Measurements from ENCODE around the gene PIAS2. TPM values are rescaled to one million over a fixed set of nuclear protein-coding genes. Genes with fewer than 3 reads are reported as not detected.
A peak's percentile ranks its signal among the peaks of the same experiment; 100 is the strongest.

Gene PIAS2
- total and polyA plus RNA-seq, 9 of the 15 experiments (the other 6 are each of a cell fraction or from before 2014, with no cell fraction given), result 2.9 to 23.9 (median 12.0) TPM

GRCh38 chr18:46868169-46868921 is 49.0 kb downstream of the PIAS2 start (continued):
- peak in 1 of 2 experiments; percentile 76; a peak in 2 of 4 replicates for TF ChIP-seq FOXA3 (CRISPR knock-in tag; conservative IDR thresholded peaks at IDR 0.05 in 1 of 2, IDR thresholded peaks at IDR 0.05 in 1 of 2)
- TF ChIP-seq, protein P1, sequence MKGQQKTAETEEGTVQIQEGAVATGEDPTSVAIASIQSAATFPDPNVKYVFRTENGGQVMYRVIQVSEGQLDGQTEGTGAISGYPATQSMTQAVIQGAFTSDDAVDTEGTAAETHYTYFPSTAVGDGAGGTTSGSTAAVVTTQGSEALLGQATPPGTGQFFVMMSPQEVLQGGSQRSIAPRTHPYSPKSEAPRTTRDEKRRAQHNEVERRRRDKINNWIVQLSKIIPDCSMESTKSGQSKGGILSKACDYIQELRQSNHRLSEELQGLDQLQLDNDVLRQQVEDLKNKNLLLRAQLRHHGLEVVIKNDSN (CRISPR knock-in tag; IDR thresholded peaks at IDR 0.05), result no peak
- peak; percentile 16 to 19; a peak in 1 of 4 replicates for TF ChIP-seq NRF1 (conservative IDR thresholded peaks at IDR 0.05 in 1 of 2, IDR thresholded peaks at IDR 0.05 in 1 of 2)
- peak; percentile 34; the same call in 1 of the 2 replicates for TF ChIP-seq ELF1 (tag; IDR thresholded peaks at IDR 0.05)
- TF ChIP-seq SRSF3 (IDR thresholded peaks at IDR 0.05; ENCODE audit: insufficient read depth, low read length), result no peak
- no peak for TF ChIP-seq CBX8 (IDR thresholded peaks at IDR 0.05; ENCODE audit: borderline replicate concordance, extremely low read depth, low read depth, low read length, poor library complexity, severe bottlenecking)
- peak; percentile 22; the same call in 1 of the 2 replicates for TF ChIP-seq CC2D1A (IDR thresholded peaks at IDR 0.05)
- no peak for TF ChIP-seq TOE1 (IDR thresholded peaks at IDR 0.05; ENCODE audit: borderline replicate concordance)
- TF ChIP-seq TOE1 (CRISPR knock-in tag; IDR thresholded peaks at IDR 0.05; ENCODE audit: borderline replicate concordance, low read depth), result no peak
- TF ChIP-seq TCF3 (CRISPR knock-in tag; IDR thresholded peaks at IDR 0.05), result no peak
- TF ChIP-seq, protein P2, sequence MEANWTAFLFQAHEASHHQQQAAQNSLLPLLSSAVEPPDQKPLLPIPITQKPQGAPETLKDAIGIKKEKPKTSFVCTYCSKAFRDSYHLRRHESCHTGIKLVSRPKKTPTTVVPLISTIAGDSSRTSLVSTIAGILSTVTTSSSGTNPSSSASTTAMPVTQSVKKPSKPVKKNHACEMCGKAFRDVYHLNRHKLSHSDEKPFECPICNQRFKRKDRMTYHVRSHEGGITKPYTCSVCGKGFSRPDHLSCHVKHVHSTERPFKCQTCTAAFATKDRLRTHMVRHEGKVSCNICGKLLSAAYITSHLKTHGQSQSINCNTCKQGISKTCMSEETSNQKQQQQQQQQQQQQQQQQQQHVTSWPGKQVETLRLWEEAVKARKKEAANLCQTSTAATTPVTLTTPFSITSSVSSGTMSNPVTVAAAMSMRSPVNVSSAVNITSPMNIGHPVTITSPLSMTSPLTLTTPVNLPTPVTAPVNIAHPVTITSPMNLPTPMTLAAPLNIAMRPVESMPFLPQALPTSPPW (CRISPR knock-in tag; IDR thresholded peaks at IDR 0.05), result peak; percentile 17; the same call in 1 of the 2 replicates
- TF ChIP-seq TRIM28 (IDR thresholded peaks at IDR 0.05), result 0 out of 2 replicates have a peak, but pooled peaks have one; percentile 37
- TF ChIP-seq FOXJ2 (tag; IDR thresholded peaks at IDR 0.05), result 0 out of 2 replicates have a peak, but pooled peaks have one; percentile 16
- TF ChIP-seq DLX4 (CRISPR knock-in tag; IDR thresholded peaks at IDR 0.05), result no peak
- TF ChIP-seq ZNF766 (CRISPR knock-in tag; conservative IDR thresholded peaks at IDR 0.05), result 0 out of 2 replicates have a peak, but pooled peaks have one; percentile 28
- TF ChIP-seq ZNF316 (IDR thresholded peaks at IDR 0.05), result no peak
- TF ChIP-seq SRF (CRISPR knock-in tag; IDR thresholded peaks at IDR 0.05), result peak; percentile 68 to 92; a peak in 3 of 4 replicates
- no peak for TF ChIP-seq EHMT2 (IDR thresholded peaks at IDR 0.05)
- TF ChIP-seq POLR2AphosphoS5 (IDR thresholded peaks at IDR 0.05; ENCODE audit: control insufficient read depth, insufficient read depth, low read depth, low read length), result no peak
- TF ChIP-seq FOXK2 (conservative IDR thresholded peaks at IDR 0.05 in 1 of 2, IDR thresholded peaks at IDR 0.05 in 1 of 2; ENCODE audit: low read depth in 2 of 2), result 0 out of 4 replicates have a peak, but pooled peaks of 1 of the 2 experiments have one; percentile 33
